ENCODE results near the gene TRRAP. TPM values are rescaled to one million over a fixed set of nuclear protein-coding genes. Genes with fewer than 3 reads are reported as not detected.

Gene TRRAP
- total and polyA plus RNA-seq, 4 donors = 4.3 to 22.7 (median 10.1) TPM

DNA sequence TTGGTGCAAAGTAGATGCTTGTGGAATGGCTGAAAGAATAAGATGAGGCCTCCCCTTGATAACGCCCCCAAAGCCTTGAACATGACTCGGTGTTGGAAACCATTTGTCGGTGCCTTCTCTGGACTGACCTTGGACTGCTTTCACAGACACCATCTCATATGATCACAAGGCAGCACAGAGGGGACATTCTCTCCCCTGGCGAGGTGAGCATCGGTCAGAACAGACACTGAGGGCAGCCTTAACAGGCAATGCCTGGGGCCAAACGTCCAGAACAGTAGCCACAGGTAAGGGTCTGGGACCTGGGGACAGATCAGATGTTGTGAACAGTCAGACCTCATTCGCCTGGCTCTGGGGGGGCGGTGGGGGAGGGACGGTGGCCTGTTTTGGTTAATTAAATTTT, 2.8 kb upstream of the TRRAP start:
- Histone ChIP-seq H3K4me1 (ENCODE audit: control insufficient read depth in 4 of 4, insufficient read depth in 4 of 4, low read length in 3 of 4) (peaks cover 4 to 17% (median 13%) of the 10 kb centered on the region in 4 donors), H3K4me3 (ENCODE audit: low read depth in 1 of 3, low read length in 3 of 3) (no peak overlapping the region), H3K27ac (ENCODE audit: low read depth in 1 of 2, low read length in 2 of 2) (no peak overlapping the region), H3K27me3 (ENCODE audit: control insufficient read depth in 4 of 4, insufficient read depth in 4 of 4, low read length in 3 of 4) (no peaks in the 10 kb centered on the region), H3K9me3 (ENCODE audit: control insufficient read depth in 4 of 4, low read length in 3 of 4) (no peaks in the 10 kb centered on the region), H3K36me3 (ENCODE audit: control insufficient read depth in 4 of 4, insufficient read depth in 3 of 4, low read depth in 1 of 4, low read length in 3 of 4) (no peaks in the 10 kb centered on the region), H3K9ac (ENCODE audit: low read depth in 1 of 2, low read length in 2 of 2) (no peak overlapping the region)
- TF ChIP-seq, protein P1, sequence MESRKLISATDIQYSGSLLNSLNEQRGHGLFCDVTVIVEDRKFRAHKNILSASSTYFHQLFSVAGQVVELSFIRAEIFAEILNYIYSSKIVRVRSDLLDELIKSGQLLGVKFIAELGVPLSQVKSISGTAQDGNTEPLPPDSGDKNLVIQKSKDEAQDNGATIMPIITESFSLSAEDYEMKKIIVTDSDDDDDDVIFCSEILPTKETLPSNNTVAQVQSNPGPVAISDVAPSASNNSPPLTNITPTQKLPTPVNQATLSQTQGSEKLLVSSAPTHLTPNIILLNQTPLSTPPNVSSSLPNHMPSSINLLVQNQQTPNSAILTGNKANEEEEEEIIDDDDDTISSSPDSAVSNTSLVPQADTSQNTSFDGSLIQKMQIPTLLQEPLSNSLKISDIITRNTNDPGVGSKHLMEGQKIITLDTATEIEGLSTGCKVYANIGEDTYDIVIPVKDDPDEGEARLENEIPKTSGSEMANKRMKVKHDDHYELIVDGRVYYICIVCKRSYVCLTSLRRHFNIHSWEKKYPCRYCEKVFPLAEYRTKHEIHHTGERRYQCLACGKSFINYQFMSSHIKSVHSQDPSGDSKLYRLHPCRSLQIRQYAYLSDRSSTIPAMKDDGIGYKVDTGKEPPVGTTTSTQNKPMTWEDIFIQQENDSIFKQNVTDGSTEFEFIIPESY (IDR thresholded peaks at IDR 0.05) = no peak
- TF ChIP-seq RAD21 (IDR thresholded peaks at IDR 0.05) (no peak), TAF1 (conservative IDR thresholded peaks at IDR 0.05) (no peak), YY1 (IDR thresholded peaks at IDR 0.05) (no peak), RXRA (IDR thresholded peaks at IDR 0.05) (no peak), SP1 (IDR thresholded peaks at IDR 0.05) (no peak)
- no peak for DNase-seq (ENCODE audit: low spot score)
- 85% methylated on average over 9 of the region's 9 CpGs for WGBS

DNA sequence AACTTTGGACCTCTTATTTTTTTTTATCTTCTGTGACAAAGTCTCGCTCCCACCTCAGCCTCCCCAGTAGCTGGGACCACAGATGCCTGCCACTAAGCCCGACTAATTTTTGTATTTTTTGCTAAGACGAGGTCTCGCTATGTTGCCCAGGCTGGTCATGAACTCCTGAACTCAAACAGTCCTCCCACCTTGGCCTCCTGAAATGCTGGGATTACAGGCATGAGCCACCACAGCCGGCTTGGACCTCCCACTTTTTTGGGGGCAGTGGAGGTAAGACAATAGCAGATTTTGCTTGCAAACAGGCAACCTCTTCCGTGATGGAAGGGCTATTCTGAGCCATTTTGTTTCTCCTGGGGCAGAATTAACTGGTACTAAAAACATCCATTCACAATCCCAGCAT, 1.2 kb upstream of the TRRAP start:
- WGBS = 92% methylated on average over 6 of the region's 6 CpGs
- Histone ChIP-seq H3K27ac (ENCODE audit: low read depth in 1 of 2, low read length in 2 of 2) (no peak overlapping the region), H3K4me1 (ENCODE audit: control insufficient read depth in 4 of 4, insufficient read depth in 4 of 4, low read length in 3 of 4) (peaks cover 4 to 17% (median 14%) of the 10 kb centered on the region in 4 donors), H3K9me3 (ENCODE audit: control insufficient read depth in 4 of 4, low read length in 3 of 4) (no peaks in the 10 kb centered on the region), H3K4me3 (ENCODE audit: low read depth in 1 of 3, low read length in 3 of 3) (no peak overlapping the region), H3K36me3 (ENCODE audit: control insufficient read depth in 4 of 4, insufficient read depth in 3 of 4, low read depth in 1 of 4, low read length in 3 of 4) (peaks cover 0 to 8% (median 5%) of the 10 kb centered on the region in 4 donors), H3K27me3 (ENCODE audit: control insufficient read depth in 4 of 4, insufficient read depth in 4 of 4, low read length in 3 of 4) (no peaks in the 10 kb centered on the region), H3K9ac (ENCODE audit: low read depth in 1 of 2, low read length in 2 of 2) (no peak overlapping the region)
- TF ChIP-seq JUND (IDR thresholded peaks at IDR 0.05) = no peak
- no peak for TF ChIP-seq EGR1 (IDR thresholded peaks at IDR 0.05; ENCODE audit: low read depth in 2 of 2)
- no peak for TF ChIP-seq HNF4A (conservative IDR thresholded peaks at IDR 0.05)
- TF ChIP-seq, protein P2, sequence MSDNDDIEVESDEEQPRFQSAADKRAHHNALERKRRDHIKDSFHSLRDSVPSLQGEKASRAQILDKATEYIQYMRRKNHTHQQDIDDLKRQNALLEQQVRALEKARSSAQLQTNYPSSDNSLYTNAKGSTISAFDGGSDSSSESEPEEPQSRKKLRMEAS (IDR thresholded peaks at IDR 0.05) = no peak
- TF ChIP-seq, protein P1 (IDR thresholded peaks at IDR 0.05) = no peak
- TF ChIP-seq GABPA (IDR thresholded peaks at IDR 0.05 in 1 of 2, conservative IDR thresholded peaks at IDR 0.05 in 1 of 2) = no peak
- TF ChIP-seq, protein P3, sequence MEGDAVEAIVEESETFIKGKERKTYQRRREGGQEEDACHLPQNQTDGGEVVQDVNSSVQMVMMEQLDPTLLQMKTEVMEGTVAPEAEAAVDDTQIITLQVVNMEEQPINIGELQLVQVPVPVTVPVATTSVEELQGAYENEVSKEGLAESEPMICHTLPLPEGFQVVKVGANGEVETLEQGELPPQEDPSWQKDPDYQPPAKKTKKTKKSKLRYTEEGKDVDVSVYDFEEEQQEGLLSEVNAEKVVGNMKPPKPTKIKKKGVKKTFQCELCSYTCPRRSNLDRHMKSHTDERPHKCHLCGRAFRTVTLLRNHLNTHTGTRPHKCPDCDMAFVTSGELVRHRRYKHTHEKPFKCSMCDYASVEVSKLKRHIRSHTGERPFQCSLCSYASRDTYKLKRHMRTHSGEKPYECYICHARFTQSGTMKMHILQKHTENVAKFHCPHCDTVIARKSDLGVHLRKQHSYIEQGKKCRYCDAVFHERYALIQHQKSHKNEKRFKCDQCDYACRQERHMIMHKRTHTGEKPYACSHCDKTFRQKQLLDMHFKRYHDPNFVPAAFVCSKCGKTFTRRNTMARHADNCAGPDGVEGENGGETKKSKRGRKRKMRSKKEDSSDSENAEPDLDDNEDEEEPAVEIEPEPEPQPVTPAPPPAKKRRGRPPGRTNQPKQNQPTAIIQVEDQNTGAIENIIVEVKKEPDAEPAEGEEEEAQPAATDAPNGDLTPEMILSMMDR (IDR thresholded peaks at IDR 0.05; ENCODE audit: low read depth, low read length, missing input control) = no peak
- no peak for DNase-seq (ENCODE audit: low spot score)
